CD4-positive, alpha-beta memory T cell (primary cell): Measurements from ENCODE around the gene HES3. TPM values are rescaled to one million over a fixed set of nuclear protein-coding genes. Genes with fewer than 3 reads are reported as not detected.

Experiments used
- CTCF ChIA-PET: fragments of 350-600 bp; sonication (Branson Sonifier 250); formaldehyde crosslinking; loops from one replicate; lab custom pipeline; 2021; ENCODE audit warnings: inconsistent platforms; ENCODE audit not compliant: partially characterized antibody; lab: Charles Lee
- POLR2A ChIA-PET: fragments of 350-600 bp; sonication (Branson Sonifier 250); formaldehyde crosslinking; loops from one replicate; lab custom pipeline; 2021; ENCODE audit not compliant: partially characterized antibody; lab: Charles Lee
- DNase-seq, 5 donors: peaks; one replicate each; pipeline versions ENCODE4 v3.0.0 to v3.0.0-alpha.2; 2020 to 2022; ENCODE audit warnings: mixed read lengths in 1 of 5
- H3K27ac ChIP-seq: one replicate; pipeline ENCODE4 v1.7.0; 2013; ENCODE audit warnings: low read depth, low read length
- H3K27me3 ChIP-seq: 2 replicates; pipeline ENCODE4 v1.7.0; 2013; ENCODE audit warnings: mild to moderate bottlenecking, low read length, moderate library complexity; ENCODE audit not compliant: insufficient read depth
- H3K36me3 ChIP-seq: 2 replicates; pipeline ENCODE4 v1.7.0; 2013; ENCODE audit warnings: mild to moderate bottlenecking, low read length, moderate library complexity; ENCODE audit not compliant: insufficient read depth
- H3K4me1 ChIP-seq: 2 replicates; pipeline ENCODE4 v1.7.0; 2013; ENCODE audit warnings: mild to moderate bottlenecking, low read length, moderate library complexity; ENCODE audit not compliant: insufficient read depth
- H3K4me3 ChIP-seq, 2 donors: one replicate each; pipeline ENCODE4 v1.7.0; 2013; ENCODE audit warnings: low read length in 2 of 2, mild to moderate bottlenecking in 1 of 2
- H3K9me3 ChIP-seq, 2 donors: one replicate each; pipeline ENCODE4 v1.7.0; 2013; ENCODE audit warnings: low read length in 2 of 2, control low read depth in 1 of 2; ENCODE audit not compliant: control insufficient read depth in 1 of 2
- H3K27ac Mint-ChIP-seq, 7 donors: one replicate each; pipeline ENCODE4 v1.8.0; 2020 to 2021; ENCODE audit warnings: mixed read lengths in 7 of 7, mild to moderate bottlenecking in 6 of 7, inconsistent platforms in 3 of 7, moderate library complexity in 3 of 7
- H3K27me3 Mint-ChIP-seq, 2 donors: one replicate each; pipeline ENCODE4 v1.8.0; 2020 to 2021; ENCODE audit warnings: mixed read lengths in 2 of 2
- H3K36me3 Mint-ChIP-seq, 2 donors: one replicate each; pipeline ENCODE4 v1.8.0; 2020 to 2021; ENCODE audit warnings: mixed read lengths in 2 of 2, inconsistent platforms in 1 of 2, mild to moderate bottlenecking in 1 of 2
- H3K4me1 Mint-ChIP-seq, 4 donors: one replicate each; pipeline ENCODE4 v1.8.0; 2020 to 2021; ENCODE audit warnings: mixed read lengths in 4 of 4, mild to moderate bottlenecking in 1 of 4
- H3K4me3 Mint-ChIP-seq, 8 donors: one replicate each; pipeline ENCODE4 v1.8.0; 2020 to 2021; ENCODE audit warnings: mixed read lengths in 8 of 8, mild to moderate bottlenecking in 7 of 8, moderate library complexity in 6 of 8, inconsistent platforms in 3 of 8
- H3K9me3 Mint-ChIP-seq, 8 donors: one replicate each; pipeline ENCODE4 v1.8.0; 2020 to 2021; ENCODE audit warnings: mixed read lengths in 8 of 8, mild to moderate bottlenecking in 5 of 8, inconsistent platforms in 3 of 8, moderate library complexity in 1 of 8
- intact Hi-C: fragments of 100-400 bp; cut with micrococcal nuclease; formaldehyde crosslinking; loops from one replicate; pipeline ENCODE4 v1.15.1; 2023
- polyA plus RNA-seq, 2 donors: library from polyadenylated mRNA; unstranded; fragments of 300-500 nt; fragmentation: Illumina TruSeq; gene quantifications; one replicate each; pipeline ENCODE4 v1.2.3, GENCODE V29; 2021
- total RNA-seq, 2 experiments: library from RNA; stranded (reverse); gene quantifications; one replicate each; pipeline ENCODE4 v1.2.3, GENCODE V29; 2021

The HES3 gene
- not detected for total RNA-seq
- polyA plus RNA-seq: not detected

GRCh38 chr1:6243993-6244392 lies at the start of gene HES3:
TSS of gene HES3 (plus strand) at chr1:6244179. CDS start at chr1:6244366, 187 bp downstream.
- H3K9me3 ChIP-seq: no peaks in the 10 kb centered on the region
- H3K4me3 Mint-ChIP-seq: peak within 1 kb of the TSS in 1 of 8 donors; percentile 25
- CTCF ChIA-PET: interaction anchor here (0.9 to 1.4 kb wide), 6 partner anchors 11 to 734 kb away, joined by 3 to 6 read pairs (median 4); no protein-coding TSS in a partner anchor
- no peak for DNase-seq
- H3K27me3 Mint-ChIP-seq: peaks cover 37 to 42% of the 10 kb centered on the region in 2 donors
- POLR2A ChIA-PET: interaction anchor here (1.0 kb wide), 1 partner anchor 9 kb away, joined by 4 read pairs; no protein-coding TSS in a partner anchor
- H3K27ac Mint-ChIP-seq: peak within 1 kb of the TSS in 2 of 7 donors; percentile 44 to 90
- intact Hi-C loops: loop anchor here (2.0 to 10.0 kb wide), 2 partner anchors 135 to 219 kb away; no protein-coding TSS in a partner anchor
- peaks cover 6 to 29% (median 13%) of the 10 kb centered on the region in 4 donors for H3K4me1 Mint-ChIP-seq
- H3K27me3 ChIP-seq: peaks cover 48% of the 10 kb centered on the region
- no peak within 1 kb of the TSS for H3K27ac ChIP-seq
- no peak within 1 kb of the TSS for H3K4me3 ChIP-seq
- peaks cover 0 to 2% (median 0%) of the 10 kb centered on the region in 8 donors for H3K9me3 Mint-ChIP-seq
- no peaks in the 10 kb centered on the region for H3K36me3 Mint-ChIP-seq
- H3K36me3 ChIP-seq: no peaks in the 10 kb centered on the region
- peaks cover 23% of the 10 kb centered on the region for H3K4me1 ChIP-seq

- Mint-ChIP-seq H3K27me3 (no peaks in the 10 kb centered on the region), H3K36me3 (peaks cover 23 to 44% of the 10 kb centered on the region in 2 donors), H3K9me3 (no peaks in the 10 kb centered on the region), H3K27ac (peak overlapping the region; percentile 86 to 96 (median 93)), H3K4me3 (peak overlapping the region; percentile 88 to 94 (median 92)), H3K4me1 (peaks cover 33 to 58% (median 43%) of the 10 kb centered on the region in 4 donors)
- Histone ChIP-seq H3K27ac (peak overlapping the region; percentile 74), H3K9me3 (no peaks in the 10 kb centered on the region), H3K4me1 (peaks cover 42% of the 10 kb centered on the region), H3K4me3 (peak overlapping the region; percentile 57 to 84), H3K36me3 (peaks cover 34% of the 10 kb centered on the region), H3K27me3 (no peaks in the 10 kb centered on the region)
- intact Hi-C loops: loop anchor here (5.0 to 10.0 kb wide), 2 partner anchors 173 to 194 kb away; partner anchors contain the start of gene ACOT7
- POLR2A ChIA-PET: interaction anchor here (0.5 to 1.5 kb wide), 6 partner anchors 10 to 293 kb away, joined by 3 to 4 read pairs (median 3); partner anchors contain the start of gene PLEKHG5
- CTCF ChIA-PET: interaction anchor here (1.7 kb wide), 1 partner anchor 47 kb away, joined by 6 read pairs; no protein-coding TSS in a partner anchor
- DNase-seq: no peak
Observed at GRCh38 chr1:6197746-6198427, 46.1 kb upstream of the HES3 start.

- Histone ChIP-seq H3K4me1 (peaks cover 42% of the 10 kb centered on the region), H3K9me3 (no peaks in the 10 kb centered on the region), H3K27me3 (no peaks in the 10 kb centered on the region), H3K27ac (peak overlapping the region; percentile 74), H3K4me3 (peak overlapping the region; percentile 57 to 84), H3K36me3 (peaks cover 25% of the 10 kb centered on the region)
- peak in 1 of 5 donors; percentile 51 for DNase-seq
- ChIA-PET CTCF (interaction anchor here (1.7 kb wide), 1 partner anchor 46 kb away, joined by 6 read pairs; no protein-coding TSS in a partner anchor), POLR2A (interaction anchor here (1.0 to 1.7 kb wide), 9 partner anchors 9 to 197 kb away, joined by 3 to 4 read pairs (median 3); partner anchors contain the start of gene ACOT7)
- peak overlapping the region; percentile 86 to 96 (median 93) for H3K27ac Mint-ChIP-seq
- intact Hi-C loops: loop anchor here (1.0 to 10.0 kb wide), 5 partner anchors 37 to 587 kb away; partner anchors contain the start of genes ACOT7, CAMTA1, ICMT and NPHP4
- no peaks in the 10 kb centered on the region for H3K27me3 Mint-ChIP-seq
- no peaks in the 10 kb centered on the region for H3K9me3 Mint-ChIP-seq
- H3K36me3 Mint-ChIP-seq: peaks cover 21 to 37% of the 10 kb centered on the region in 2 donors
- H3K4me1 Mint-ChIP-seq: peaks cover 31 to 56% (median 42%) of the 10 kb centered on the region in 4 donors
- peak overlapping the region; percentile 88 to 94 (median 92) for H3K4me3 Mint-ChIP-seq
Observed at GRCh38 chr1:6198646-6199297, 45.2 kb upstream of the HES3 start.

- Mint-ChIP-seq H3K4me1 (peaks cover 31 to 53% (median 42%) of the 10 kb centered on the region in 4 donors), H3K36me3 (peaks cover 17 to 32% of the 10 kb centered on the region in 2 donors), H3K4me3 (peak within 1 kb of the TSS; percentile 88 to 94 (median 92)), H3K27ac (peak within 1 kb of the TSS; percentile 86 to 97 (median 95)), H3K27me3 (peaks cover 0 to 2% of the 10 kb centered on the region in 2 donors), H3K9me3 (no peaks in the 10 kb centered on the region)
- CTCF ChIA-PET: interaction anchor here (1.7 kb wide), 1 partner anchor 45 kb away, joined by 6 read pairs; no protein-coding TSS in a partner anchor
- H3K4me3 ChIP-seq: peak within 1 kb of the TSS; percentile 57 to 84
- peak within 1 kb of the TSS; percentile 74 for H3K27ac ChIP-seq
- intact Hi-C loops: loop anchor here (1.0 to 10.0 kb wide), 5 partner anchors 36 to 586 kb away; partner anchors contain the start of genes ACOT7, CAMTA1, ICMT and NPHP4
- no peaks in the 10 kb centered on the region for H3K9me3 ChIP-seq
- peaks cover 18% of the 10 kb centered on the region for H3K36me3 ChIP-seq
- H3K4me1 ChIP-seq: peaks cover 38% of the 10 kb centered on the region
- no peaks in the 10 kb centered on the region for H3K27me3 ChIP-seq
- POLR2A ChIA-PET: interaction anchor here (0.6 to 1.7 kb wide), 10 partner anchors 14 to 502 kb away, joined by 3 to 4 read pairs (median 3); partner anchors contain the start of genes ACOT7, DNAJC11 and ICMT
- peak; percentile 94 to 99 (median 97) for DNase-seq
Observed at GRCh38 chr1:6199298-6200187, 44.4 kb upstream of the HES3 start, which contains the start of gene RPL22. TSS of gene RPL22 (minus strand) at chr1:6199595. CDS start at chr1:6199573, 22 bp downstream.

- Histone ChIP-seq H3K27me3 (no peaks in the 10 kb centered on the region), H3K4me1 (peaks cover 43% of the 10 kb centered on the region), H3K27ac (peak overlapping the region; percentile 74), H3K4me3 (peak overlapping the region; percentile 53 to 84), H3K36me3 (peaks cover 15% of the 10 kb centered on the region), H3K9me3 (no peaks in the 10 kb centered on the region)
- DNase-seq: no peak
- intact Hi-C loops: no loop called here
- Mint-ChIP-seq H3K36me3 (peaks cover 15 to 30% of the 10 kb centered on the region in 2 donors), H3K9me3 (no peaks in the 10 kb centered on the region), H3K4me3 (peak overlapping the region; percentile 66 to 94 (median 92)), H3K27me3 (peaks cover 0 to 2% of the 10 kb centered on the region in 2 donors), H3K27ac (peak overlapping the region; percentile 86 to 97 (median 95)), H3K4me1 (peaks cover 31 to 58% (median 46%) of the 10 kb centered on the region in 4 donors)
- CTCF ChIA-PET: interaction anchor here (1.0 kb wide), 1 partner anchor 45 kb away, joined by 3 read pairs; no protein-coding TSS in a partner anchor
- POLR2A ChIA-PET: interaction anchor here (0.6 to 1.7 kb wide), 6 partner anchors 35 to 502 kb away, joined by 3 read pairs; partner anchors contain the start of genes DNAJC11 and ICMT
Observed at GRCh38 chr1:6200188-6200809, 43.7 kb upstream of the HES3 start.
